Brain pericyte (primary cell): ENCODE results near the gene NT5DC3.

Experiments
- DNase-seq: peaks from one replicate; pipeline ENCODE4 v3.0.0-alpha.2; 2012; ENCODE audit warnings: low read depth, low spot score

The NT5DC3 gene

GRCh38 chr12:103840876-103841689 is at the start of gene NT5DC3:
Gene NT5DC3, minus strand, starts transcription at chr12:103841234. Its CDS starts 78 bp downstream, at chr12:103841156.
- peak; percentile 29 for DNase-seq

GRCh38 chr12:103887738-103888137 is 46.7 kb upstream of the NT5DC3 start:
- no peak for DNase-seq

- DNase-seq = no peak
Measured at GRCh38 chr12:103886195-103886797, 45.3 kb upstream of the NT5DC3 start.

GRCh38 chr12:103884316-103884715 is 43.3 kb upstream of the NT5DC3 start:
- peak; percentile 57 for DNase-seq

GRCh38 chr12:103883908-103884307 is 42.9 kb upstream of the NT5DC3 start:
- no peak for DNase-seq

- DNase-seq = no peak
Measured at GRCh38 chr12:103882861-103883596, 42.0 kb upstream of the NT5DC3 start.

- DNase-seq = no peak
Measured at GRCh38 chr12:103881261-103881660, 40.2 kb upstream of the NT5DC3 start.

- no peak for DNase-seq
Measured at GRCh38 chr12:103880299-103881142, 39.5 kb upstream of the NT5DC3 start.

GRCh38 chr12:103879878-103880277 is 38.8 kb upstream of the NT5DC3 start:
- no peak for DNase-seq

GRCh38 chr12:103879048-103879692 is 38.1 kb upstream of the NT5DC3 start:
- DNase-seq = no peak

- no peak for DNase-seq
Measured at GRCh38 chr12:103877934-103878510, 37.0 kb upstream of the NT5DC3 start.

- DNase-seq = no peak
Measured at GRCh38 chr12:103877288-103877687, 36.3 kb upstream of the NT5DC3 start.

GRCh38 chr12:103875666-103876065 is 34.6 kb upstream of the NT5DC3 start:
- DNase-seq = no peak

GRCh38 chr12:103868215-103868614 is 27.2 kb upstream of the NT5DC3 start:
- no peak for DNase-seq

- no peak for DNase-seq
Measured at GRCh38 chr12:103865151-103865730, 24.2 kb upstream of the NT5DC3 start.

- DNase-seq = no peak
Measured at GRCh38 chr12:103864710-103865109, 23.7 kb upstream of the NT5DC3 start.

GRCh38 chr12:103858953-103859601 is 18.0 kb upstream of the NT5DC3 start:
- peak; percentile 44 for DNase-seq

GRCh38 chr12:103858335-103858734 is 17.3 kb upstream of the NT5DC3 start:
- DNase-seq = no peak

GRCh38 chr12:103857164-103857563 is 16.1 kb upstream of the NT5DC3 start:
- DNase-seq = no peak
